Lower leg skin (tissue), 4 donors: ENCODE measurements around the gene ZNF670. TPM values are rescaled to one million over a fixed set of nuclear protein-coding genes. Genes with fewer than 3 reads are reported as not detected.
A peak's percentile ranks its signal among the peaks of the same experiment; 100 is the strongest.

Experiments
- DNase-seq, 2 donors: peaks; one replicate each; pipeline ENCODE4 v3.0.0-alpha.2; 2019; ENCODE audit warnings: low spot score in 2 of 2
- H3K4me3 ChIP-seq: fragments of 200-600 bp; sonication (generic); 2 replicates; pipeline ENCODE4 v1.5.1; 2017; ENCODE audit warnings: mild to moderate bottlenecking, low read depth; ENCODE audit not compliant: poor library complexity, severe bottlenecking
- CTCF ChIP-seq, 3 donors: fragments of 450-650 bp; IDR thresholded peaks; one replicate each; pipeline ENCODE4 v1.5.1; 2016; ENCODE audit warnings: antibody characterized with exemption in 3 of 3, mild to moderate bottlenecking in 3 of 3, moderate library complexity in 2 of 3
- POLR2A ChIP-seq, 2 donors: fragments of 450-650 bp; IDR thresholded peaks; one replicate each; pipeline ENCODE4 v1.6.1; 2016 to 2017; ENCODE audit warnings: antibody characterized with exemption in 2 of 2, mild to moderate bottlenecking in 1 of 2, moderate library complexity in 1 of 2
- WGBS, 2 donors: methylation state at CpG; one replicate each; pipeline ENCODE4 v1.1.5; 2018; 5-methylcytosine and 5-hydroxymethylcytosine counted together
- intact Hi-C: fragments of 100-400 bp; cut with DNase I; formaldehyde crosslinking; loops from one replicate; pipeline ENCODE4 v1.15.0; 2023; ENCODE audit warnings: low total_unique reads
- total RNA-seq, 4 donors: library from RNA; depleted of rRNA; stranded (reverse); fragments of >200 nt; gene quantifications; one replicate each; pipeline ENCODE4 v1.1.0, GENCODE V29; 2016

ZNF670 gene
- total RNA-seq, 4 donors from 2014 or later: 2.0 to 3.8 (median 2.4) TPM

- TF ChIP-seq CTCF (IDR thresholded peaks at IDR 0.05) (no peak), POLR2A (IDR thresholded peaks at IDR 0.05) (no peak)
- 46 to 85% methylated on average over 5 of the region's 5 CpGs for WGBS, 2 donors
- no peak overlapping the region for H3K4me3 ChIP-seq
- intact Hi-C loops: no loop called here
- DNase-seq: no peak
These were observed 34.5 kb upstream of the ZNF670 start for GRCh38 chr1:247113094-247113497.

DNA sequence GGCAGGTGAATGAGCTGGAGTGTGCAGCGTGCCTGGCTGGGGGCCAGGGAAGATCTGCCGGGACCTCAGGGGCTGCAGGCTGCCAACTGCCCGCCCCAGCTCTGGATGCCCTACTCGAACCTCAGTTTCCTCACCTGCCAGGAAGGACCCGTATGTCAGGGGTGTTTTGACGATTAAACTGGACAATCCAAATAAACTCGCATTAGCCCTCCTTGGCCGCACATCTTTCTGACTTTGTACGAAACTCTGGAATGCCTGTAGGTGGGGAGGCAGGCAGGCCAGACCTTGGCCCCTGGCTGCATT, 33.8 kb upstream of the ZNF670 start:
- DNase-seq: no peak
- intact Hi-C loops: no loop called here
- H3K4me3 ChIP-seq: no peak overlapping the region
- WGBS, 2 donors: 53 to 55% methylated on average over 9 of the region's 9 CpGs
- no peak for TF ChIP-seq POLR2A (IDR thresholded peaks at IDR 0.05)
- TF ChIP-seq CTCF (IDR thresholded peaks at IDR 0.05): no peak

DNA sequence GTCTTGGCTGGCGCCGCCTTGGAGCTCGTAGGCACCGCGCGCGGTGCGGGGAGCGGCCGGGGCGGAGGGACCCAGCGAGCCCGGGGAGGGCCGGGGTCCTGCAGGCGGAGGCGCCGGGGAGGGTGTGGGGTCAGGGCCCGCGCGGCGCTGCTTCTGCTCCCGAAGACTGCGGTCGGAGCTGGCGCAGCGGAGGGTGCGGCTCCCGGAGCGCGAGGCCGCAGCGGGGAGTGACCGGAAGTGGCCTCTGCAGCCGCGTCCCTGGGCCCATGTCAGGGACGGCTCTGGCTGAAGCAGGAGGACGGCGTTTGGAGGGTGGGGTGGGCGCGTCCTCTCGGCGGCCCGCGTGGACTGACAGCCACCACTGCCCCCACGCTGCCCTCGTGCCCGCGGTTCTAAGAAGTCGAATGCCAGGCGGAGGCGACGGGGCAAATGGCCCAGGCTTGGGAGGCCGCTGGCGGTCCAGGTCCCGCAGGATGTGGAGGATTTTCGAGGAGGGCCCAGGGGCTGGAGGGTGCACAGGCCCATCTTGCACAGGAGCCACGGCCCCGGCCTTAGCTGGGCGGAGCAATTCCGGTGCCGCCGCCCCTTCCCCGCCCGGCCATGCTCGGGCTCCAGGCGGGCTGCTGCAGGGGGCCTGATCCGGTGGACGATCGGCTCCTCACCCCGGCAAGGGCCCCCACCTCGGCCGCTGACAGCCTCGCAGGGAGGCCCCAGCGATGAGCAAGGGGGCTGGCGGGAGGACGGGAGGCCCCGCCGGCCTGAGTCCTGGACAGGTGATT, 33.3 kb upstream of the ZNF670 start:
- peak overlapping the region; percentile 63 for H3K4me3 ChIP-seq
- TF ChIP-seq CTCF (IDR thresholded peaks at IDR 0.05) (no peak), POLR2A (IDR thresholded peaks at IDR 0.05) (no peak)
- intact Hi-C loops: no loop called here
- 4 to 8% methylated on average over 22 to 45 of the region's 78 CpGs for WGBS, 2 donors
- peak; percentile 50 to 92 for DNase-seq

DNA sequence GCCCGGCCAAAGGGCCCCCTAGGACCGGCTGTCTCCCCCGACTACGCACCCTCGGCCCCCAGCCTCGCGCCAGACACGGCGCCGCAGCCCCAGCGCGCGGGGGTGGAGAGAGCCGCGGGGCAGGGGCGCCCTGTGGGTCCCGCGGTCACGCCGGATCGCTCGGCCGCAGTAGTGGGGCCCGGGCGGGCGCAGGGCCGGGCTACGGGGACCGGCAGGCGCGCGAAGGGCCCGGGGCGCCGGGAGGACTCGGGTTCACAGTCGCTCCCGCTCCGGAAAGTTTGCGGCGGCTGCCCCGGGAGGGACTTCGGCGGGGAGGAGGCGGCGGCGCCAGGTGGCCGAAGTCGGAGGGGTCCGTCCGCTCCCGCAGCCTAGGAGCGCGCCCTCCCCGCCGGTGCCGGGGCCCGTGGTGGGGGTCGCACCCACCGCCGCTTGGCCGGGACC, 32.7 kb upstream of the ZNF670 start:
- intact Hi-C loops: no loop called here
- 0% methylated on average over 3 to 10 of the region's 62 CpGs for WGBS, 2 donors
- peak overlapping the region; percentile 63 for H3K4me3 ChIP-seq
- DNase-seq: peak in 1 of 2 donors; percentile 86
- TF ChIP-seq CTCF (IDR thresholded peaks at IDR 0.05) (no peak), POLR2A (IDR thresholded peaks at IDR 0.05) (no peak)

GRCh38 chr1:247110627-247111258, 32.1 kb upstream of the ZNF670 start:
- intact Hi-C loops: no loop called here
- TF ChIP-seq CTCF (IDR thresholded peaks at IDR 0.05) (no peak), POLR2A (IDR thresholded peaks at IDR 0.05) (no peak)
- 13 to 14% methylated on average over 29 to 30 of the region's 30 CpGs for WGBS, 2 donors
- DNase-seq: no peak
- peak overlapping the region; percentile 63 for H3K4me3 ChIP-seq
